ENCODE results near the gene PI4KB.
"Not testable (repeated sequence)": the region's sequence is repeated elsewhere in the genome, so short reads cannot be mapped to it uniquely, and the experiment has no call there.

The PI4KB gene

DNA sequence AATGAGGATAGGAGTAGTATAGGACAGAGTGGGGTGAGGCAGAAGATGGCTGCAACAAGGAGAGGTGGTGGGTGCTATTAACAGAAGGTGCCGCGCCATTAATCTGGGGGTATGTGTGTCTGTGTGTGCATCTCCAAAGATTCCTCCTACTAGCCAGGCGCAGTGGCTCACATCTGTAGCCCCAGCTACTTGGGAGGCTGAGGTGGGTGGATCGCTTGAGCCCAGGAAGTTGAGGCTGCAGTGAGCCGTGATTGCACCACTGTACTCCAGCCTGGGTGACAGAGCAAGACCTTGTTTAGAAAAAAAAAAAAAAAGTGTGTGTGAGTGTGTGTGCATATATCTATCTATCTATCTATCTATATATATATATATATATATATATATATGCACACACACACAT is 51.9 kb downstream of the PI4KB start:
- DNase-seq, result not testable (repeated sequence)

- DNase-seq, result no peak
Observed at GRCh38 chr1:151273924-151274466, 53.2 kb downstream of the PI4KB start.

- DNase-seq, result no peak
Observed at GRCh38 chr1:151267760-151268159, 59.5 kb downstream of the PI4KB start.

DNA sequence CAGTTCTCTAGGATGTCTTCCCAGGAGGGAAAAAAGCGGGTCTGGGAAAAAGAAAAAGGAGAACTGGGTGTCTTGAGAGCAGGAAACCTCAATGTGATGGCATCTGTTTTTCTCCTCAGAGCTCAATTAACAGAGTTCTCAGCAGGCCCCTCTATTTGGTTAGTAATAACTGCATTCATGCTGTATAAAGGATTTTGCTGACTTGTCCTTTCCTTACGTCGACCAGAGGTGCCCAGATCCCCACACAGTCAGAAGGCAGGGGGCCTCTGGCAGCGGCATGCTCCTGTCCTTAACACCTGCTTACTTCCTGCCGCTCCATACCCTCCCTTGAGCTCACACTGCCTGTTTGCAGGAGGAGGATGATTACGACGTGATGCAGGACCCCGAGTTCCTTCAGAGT is 60.4 kb downstream of the PI4KB start:
- DNase-seq, result no peak

GRCh38 chr1:151266315-151266714 is 60.9 kb downstream of the PI4KB start:
- DNase-seq, result no peak

DNA sequence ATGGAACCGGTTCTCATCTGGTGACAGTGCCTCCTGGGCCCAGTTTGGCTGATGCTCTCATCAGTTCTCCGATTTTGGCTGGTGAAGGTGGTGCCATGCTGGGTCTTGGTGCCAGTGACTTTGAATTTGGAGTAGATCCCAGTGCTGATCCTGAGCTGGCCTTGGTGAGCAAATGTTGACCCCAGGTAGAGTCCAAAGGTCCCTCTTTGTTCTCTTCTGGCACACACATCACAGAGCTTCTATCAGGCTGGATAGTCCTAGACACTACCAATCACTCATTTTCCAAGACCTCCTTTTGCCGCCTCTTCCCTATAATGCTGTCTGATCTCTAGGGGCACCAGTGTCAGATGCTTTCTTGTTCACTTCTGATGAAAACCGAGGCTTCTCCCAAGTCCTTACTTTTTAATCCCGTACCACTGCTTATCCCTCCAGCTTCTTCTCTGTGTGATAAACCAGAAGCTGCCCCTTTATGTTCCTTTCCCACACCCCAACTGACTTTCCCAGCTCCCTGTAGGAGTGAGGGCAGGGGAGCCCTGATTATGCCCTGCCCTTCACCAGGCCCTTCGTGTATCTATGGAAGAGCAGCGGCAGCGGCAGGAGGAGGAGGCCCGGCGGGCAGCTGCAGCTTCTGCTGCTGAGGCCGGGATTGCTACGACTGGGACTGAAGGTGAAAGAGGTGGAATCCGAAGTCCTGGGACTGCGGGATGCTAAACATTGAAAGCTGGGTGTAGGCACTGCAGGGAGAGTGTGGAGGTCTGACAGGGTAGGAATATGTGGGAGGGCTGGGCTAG is 61.6 kb downstream of the PI4KB start:
- DNase-seq, result no peak

DNA sequence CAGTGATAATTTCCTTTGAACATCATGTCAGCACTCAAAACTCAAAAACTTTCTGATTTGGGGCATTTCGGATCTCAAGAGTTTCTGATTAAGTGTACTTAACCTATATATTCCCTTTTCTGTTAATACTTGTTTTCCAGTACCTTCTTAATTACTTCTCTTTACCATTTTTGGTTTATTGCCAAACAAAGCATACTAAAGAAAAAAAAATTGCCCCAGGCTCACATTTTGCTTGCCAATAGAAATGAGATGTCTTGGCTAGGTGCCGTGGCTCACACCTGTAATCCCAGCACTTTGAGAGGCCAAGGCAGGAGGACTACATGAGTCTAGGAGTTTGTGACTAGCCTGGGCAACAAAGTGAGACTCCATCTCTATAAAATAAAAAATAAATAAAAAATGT is 67.9 kb downstream of the PI4KB start:
- DNase-seq, result no peak

DNA sequence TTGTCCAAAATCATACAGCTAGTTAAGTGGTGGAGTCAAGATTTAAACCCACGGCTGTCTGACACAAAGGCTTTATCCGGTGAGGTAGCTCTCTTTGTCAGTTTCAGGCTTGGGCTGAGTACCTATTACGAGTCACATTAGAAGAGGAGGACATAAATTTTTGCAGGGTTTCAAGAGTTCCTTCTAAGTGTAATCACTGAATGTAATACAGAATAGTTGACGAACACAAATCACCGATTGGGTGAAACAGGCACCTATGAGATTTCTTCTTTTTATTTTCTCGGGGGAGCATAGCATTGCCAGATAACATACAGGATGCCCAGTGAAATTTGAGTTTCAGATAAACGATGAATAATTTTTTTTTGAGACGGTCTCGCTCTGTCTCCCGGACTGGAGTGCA is 71.8 kb downstream of the PI4KB start:
- no peak for DNase-seq

GRCh38 chr1:151254217-151255213 is 72.7 kb downstream of the PI4KB start, which contains the start of gene PSMD4:
Gene PSMD4 (plus strand): TSS chr1:151254734. CDS start chr1:151254783, 49 bp downstream.
- peak; percentile 95 for DNase-seq

DNA sequence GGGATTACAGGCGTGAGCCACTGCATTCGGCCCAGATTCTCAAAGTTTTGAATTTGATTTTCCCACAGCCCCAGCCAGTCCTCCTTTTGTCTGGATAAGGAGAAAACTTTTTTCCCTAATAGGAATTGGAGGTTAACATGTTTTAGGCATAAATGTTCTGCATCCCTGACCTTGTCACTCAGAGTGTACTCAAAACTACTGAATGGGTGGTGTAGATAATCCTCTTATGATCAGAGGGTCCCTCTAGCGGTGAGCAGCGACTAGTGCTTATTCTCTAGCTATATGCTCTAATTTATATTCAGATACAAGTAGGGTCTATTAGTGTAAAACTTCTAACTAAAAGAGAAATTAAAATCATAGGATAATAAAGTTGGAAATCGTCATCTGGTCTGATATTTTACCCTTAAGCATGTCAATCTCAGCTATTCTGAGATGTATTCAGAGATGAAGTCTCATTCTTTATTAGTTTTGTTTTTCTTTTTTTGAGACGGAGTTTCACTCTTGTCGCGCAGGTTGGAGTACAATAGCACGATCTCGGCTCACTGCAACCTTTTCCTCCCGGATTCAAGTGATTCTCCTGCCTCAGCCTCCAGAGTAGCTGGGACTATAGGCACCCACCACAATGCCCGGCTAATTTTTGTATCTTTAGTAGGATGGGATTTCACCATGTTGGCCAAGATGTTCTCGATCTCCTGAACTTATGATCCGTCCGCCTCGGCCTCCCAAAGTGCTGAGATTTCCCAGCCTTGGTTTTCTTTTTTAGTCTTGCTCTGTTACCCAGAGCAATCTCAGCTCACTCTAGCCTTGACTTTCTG is 75.4 kb downstream of the PI4KB start:
- DNase-seq, result peak; percentile 74

DNA sequence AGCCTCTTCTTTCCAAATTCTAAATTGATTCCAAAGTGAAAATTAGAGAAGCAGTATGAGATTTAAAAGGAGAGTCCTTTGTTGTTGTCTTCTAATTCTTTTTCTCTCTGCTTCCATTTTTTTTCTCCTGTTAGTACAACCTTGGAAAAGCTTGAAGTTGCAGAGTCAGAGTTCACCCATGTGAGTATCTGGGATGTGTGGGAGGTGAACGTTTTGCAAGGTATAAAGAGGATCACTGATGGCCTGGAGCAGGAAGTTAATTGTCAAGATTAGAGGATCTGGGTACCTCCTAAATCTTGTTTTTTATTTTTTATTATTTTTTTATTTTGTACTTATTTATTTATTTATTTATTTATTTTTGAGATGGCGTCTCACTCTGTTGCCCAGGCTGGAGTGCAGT is 80.4 kb downstream of the PI4KB start:
- no peak for DNase-seq

GRCh38 chr1:151243683-151244216 is 83.5 kb downstream of the PI4KB start:
- no peak for DNase-seq

GRCh38 chr1:151242442-151242841 is 84.8 kb downstream of the PI4KB start:
- DNase-seq, result no peak
